Testis (tissue), 3 donors: ENCODE results near the gene CYP4A22. TPM values are rescaled to one million over a fixed set of nuclear protein-coding genes. Genes with fewer than 3 reads are reported as not detected.

ENCODE experiments used
- DNase-seq: peaks from one replicate; pipeline ENCODE4 v3.0.0-alpha.2; 2019
- H3K27ac ChIP-seq, 2 donors: fragments of 200-600 bp; sonication (generic); one replicate each; pipeline ENCODE4 v1.5.1; 2019
- H3K27me3 ChIP-seq: fragments of 200-600 bp; sonication (generic); one replicate; pipeline ENCODE4 v1.5.1; 2019
- H3K36me3 ChIP-seq: fragments of 200-600 bp; sonication (generic); one replicate; pipeline ENCODE4 v1.5.1; 2017; ENCODE audit warnings: low read depth; ENCODE audit errors: missing control alignments
- H3K4me1 ChIP-seq: fragments of 200-600 bp; sonication (generic); one replicate; pipeline ENCODE4 v1.5.1; 2019
- H3K4me3 ChIP-seq, 2 donors: fragments of 200-600 bp; sonication (generic); one replicate each; pipeline ENCODE4 v1.5.1; 2017 to 2019
- H3K9me3 ChIP-seq: fragments of 200-600 bp; sonication (generic); one replicate; pipeline ENCODE4 v1.5.1; 2017
- CTCF ChIP-seq, 3 experiments: fragments of 450-650 bp in 2 of 3; fragments of 200-600 bp in 1 of 3; sonication (generic) in 1 of 3; IDR thresholded peaks; one replicate each; pipeline ENCODE4 v1.5.1; 2016 to 2019; ENCODE audit warnings: antibody characterized with exemption in 3 of 3, mild to moderate bottlenecking in 2 of 3, moderate library complexity in 1 of 3
- POLR2A ChIP-seq: fragments of 450-650 bp; IDR thresholded peaks from one replicate; pipeline ENCODE4 v1.6.1; 2017; ENCODE audit warnings: antibody characterized with exemption, mild to moderate bottlenecking, moderate library complexity
- WGBS, 2 donors: methylation state at CpG; one replicate each; pipeline ENCODE4 v1.1.5; 2018; 5-methylcytosine and 5-hydroxymethylcytosine counted together
- intact Hi-C: fragments of 100-400 bp; cut with DNase I; formaldehyde crosslinking; loops from one replicate; pipeline ENCODE4 v1.15.1; 2023; ENCODE audit warnings: low total_unique reads
- polyA plus RNA-seq: library from polyadenylated mRNA; stranded (reverse); fragments of 350-450 nt; fragmentation: Illumina TruSeq; extraction: RNeasy Lipid Tissue Mini Kit (QIAGEN cat#74804); gene quantifications from one replicate; pipeline ENCODE4 v1.2.3, GENCODE V29; 2014; ENCODE audit warnings: low read depth, low replicate concordance; ENCODE audit not compliant: insufficient read depth
- total RNA-seq, 2 donors: library from RNA; depleted of rRNA; stranded (reverse); fragments of >200 nt; gene quantifications; one replicate each; pipeline ENCODE4 v1.2.3, GENCODE V29; 2016

Gene CYP4A22
- total and polyA plus RNA-seq, 3 donors from 2014 or later = 0.22 to 0.31 TPM; not detected in 1

GRCh38 chr1:47160716-47161115 lies 23.5 kb downstream of the CYP4A22 start:
- TF ChIP-seq POLR2A (no peak), CTCF (IDR thresholded peaks at IDR 0.05) (no peak)
- intact Hi-C loops = no loop called here
- no peaks in the 10 kb centered on the region for H3K36me3 ChIP-seq
- no peaks in the 10 kb centered on the region for H3K4me1 ChIP-seq
- H3K9me3 ChIP-seq = no peaks in the 10 kb centered on the region
- H3K27me3 ChIP-seq = no peaks in the 10 kb centered on the region
- no peak for DNase-seq
- H3K27ac ChIP-seq = no peak overlapping the region
- H3K4me3 ChIP-seq = no peak overlapping the region

- Histone ChIP-seq H3K36me3 (no peaks in the 10 kb centered on the region), H3K27me3 (no peaks in the 10 kb centered on the region), H3K4me3 (no peak overlapping the region), H3K9me3 (no peaks in the 10 kb centered on the region), H3K27ac (no peak overlapping the region), H3K4me1 (no peaks in the 10 kb centered on the region)
- intact Hi-C loops = no loop called here
- DNase-seq = no peak
- 80 to 84% methylated on average over 5 of the region's 5 CpGs for WGBS, 2 donors
- TF ChIP-seq CTCF (IDR thresholded peaks at IDR 0.05) = no peak
- no peak for TF ChIP-seq POLR2A
These were observed 24.2 kb downstream of the CYP4A22 start for GRCh38 chr1:47161298-47162040.

DNA sequence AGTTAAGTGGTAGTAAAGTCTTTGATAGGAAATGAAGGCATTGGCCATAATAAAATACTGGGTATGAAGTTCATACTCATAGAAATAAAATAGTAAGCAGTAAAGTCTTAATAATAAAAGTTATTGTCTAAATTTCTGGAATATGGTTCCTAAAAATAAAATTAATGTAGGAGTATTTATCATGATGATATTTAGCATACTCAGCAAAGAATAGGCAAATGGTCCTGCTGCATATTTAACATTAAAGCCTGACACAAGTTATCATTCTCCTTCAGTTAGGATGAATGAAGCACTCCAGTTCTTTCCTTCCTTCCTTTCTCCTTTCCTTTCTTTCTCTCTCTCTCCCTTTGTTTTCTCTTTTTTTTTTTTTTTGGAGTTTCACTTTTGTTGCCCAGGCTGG lies 27.3 kb downstream of the CYP4A22 start:
- intact Hi-C loops = no loop called here
- Histone ChIP-seq H3K27ac (no peak overlapping the region), H3K4me3 (no peak overlapping the region), H3K36me3 (no peaks in the 10 kb centered on the region), H3K27me3 (no peaks in the 10 kb centered on the region), H3K9me3 (no peaks in the 10 kb centered on the region), H3K4me1 (no peaks in the 10 kb centered on the region)
- DNase-seq = no peak
- TF ChIP-seq POLR2A (no peak), CTCF (IDR thresholded peaks at IDR 0.05) (no peak)

DNA sequence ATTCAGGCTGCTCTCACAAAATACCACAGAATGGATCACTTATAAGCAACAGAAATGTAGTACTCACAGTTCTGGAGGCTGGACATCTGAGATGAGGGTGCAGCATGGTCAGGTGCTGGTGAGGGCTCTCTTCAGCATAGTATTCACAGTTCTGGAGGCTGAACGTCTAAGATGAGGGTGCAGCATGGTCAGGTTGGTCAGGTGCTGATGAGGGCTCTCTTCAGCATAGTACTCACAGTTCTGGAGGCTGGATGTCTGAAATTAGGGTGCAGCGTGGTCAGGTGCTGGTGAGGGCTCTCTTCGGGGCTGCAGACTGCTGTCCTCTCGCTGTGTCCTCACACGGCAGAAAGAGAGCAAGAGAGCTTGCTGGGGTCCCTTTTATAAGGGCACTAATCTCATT lies 35.5 kb downstream of the CYP4A22 start:
- intact Hi-C loops = no loop called here
- TF ChIP-seq CTCF (IDR thresholded peaks at IDR 0.05) = no peak
- no peak for TF ChIP-seq POLR2A
- 90 to 95% methylated on average over 5 of the region's 5 CpGs for WGBS, 2 donors

GRCh38 chr1:47174656-47175020 lies 37.4 kb downstream of the CYP4A22 start:
- no peaks in the 10 kb centered on the region for H3K36me3 ChIP-seq
- H3K27ac ChIP-seq = no peak overlapping the region
- H3K4me3 ChIP-seq = no peak overlapping the region
- DNase-seq = no peak
- no peaks in the 10 kb centered on the region for H3K27me3 ChIP-seq
- H3K4me1 ChIP-seq = peaks cover 3% of the 10 kb centered on the region
- intact Hi-C loops = no loop called here
- TF ChIP-seq POLR2A (no peak), CTCF (IDR thresholded peaks at IDR 0.05) (no peak)
- H3K9me3 ChIP-seq = no peaks in the 10 kb centered on the region

More for the DNA sequence above, 35.5 kb downstream of the CYP4A22 start:
- Histone ChIP-seq H3K27me3 (no peaks in the 10 kb centered on the region), H3K9me3 (no peaks in the 10 kb centered on the region), H3K27ac (no peak overlapping the region), H3K36me3 (no peaks in the 10 kb centered on the region), H3K4me3 (no peak overlapping the region), H3K4me1 (no peaks in the 10 kb centered on the region)
- no peak for DNase-seq
